ENCODE data around the gene MYLK.
"Not testable (repeated sequence)": the region's sequence is repeated elsewhere in the genome, so short reads cannot be mapped to it uniquely, and the experiment has no call there.

- not testable (repeated sequence) for TF ChIP-seq CTCF, POLR2A (IDR thresholded peaks at IDR 0.05)
Observed at GRCh38 chr3:123707641-123708040, 176.5 kb downstream of the MYLK start.

Data from lower leg skin (tissue), 3 donors.